Prostate gland (tissue), 2 donors: ENCODE data around the gene ATG7.

ENCODE experiments used
- POLR2A ChIP-seq: fragments of 450-650 bp; IDR thresholded peaks from one replicate; pipeline ENCODE4 v1.6.1; 2016; ENCODE audit warnings: antibody characterized with exemption, mild to moderate bottlenecking
- POLR2AphosphoS5 ChIP-seq: sonication (generic); formaldehyde crosslinking; IDR thresholded peaks from one replicate; pipeline ENCODE4 v1.6.1; 2017; ENCODE audit warnings: antibody characterized with exemption
- TF ChIP-seq, protein P1 (sequence below), 4 experiments: fragments of 200-600 bp in 2 of 4; fragments of 450-650 bp in 2 of 4; sonication (generic) in 2 of 4; IDR thresholded peaks; 1 replicate in 3 of 4; 2 replicates in 1 of 4; pipeline ENCODE4 v1.5.1; 2016 to 2019; ENCODE audit warnings: antibody characterized with exemption in 4 of 4, mild to moderate bottlenecking in 2 of 4, moderate library complexity in 2 of 4

GRCh38 chr3:11482021-11482420, 209.8 kb downstream of the ATG7 start:
- TF ChIP-seq, protein P1, sequence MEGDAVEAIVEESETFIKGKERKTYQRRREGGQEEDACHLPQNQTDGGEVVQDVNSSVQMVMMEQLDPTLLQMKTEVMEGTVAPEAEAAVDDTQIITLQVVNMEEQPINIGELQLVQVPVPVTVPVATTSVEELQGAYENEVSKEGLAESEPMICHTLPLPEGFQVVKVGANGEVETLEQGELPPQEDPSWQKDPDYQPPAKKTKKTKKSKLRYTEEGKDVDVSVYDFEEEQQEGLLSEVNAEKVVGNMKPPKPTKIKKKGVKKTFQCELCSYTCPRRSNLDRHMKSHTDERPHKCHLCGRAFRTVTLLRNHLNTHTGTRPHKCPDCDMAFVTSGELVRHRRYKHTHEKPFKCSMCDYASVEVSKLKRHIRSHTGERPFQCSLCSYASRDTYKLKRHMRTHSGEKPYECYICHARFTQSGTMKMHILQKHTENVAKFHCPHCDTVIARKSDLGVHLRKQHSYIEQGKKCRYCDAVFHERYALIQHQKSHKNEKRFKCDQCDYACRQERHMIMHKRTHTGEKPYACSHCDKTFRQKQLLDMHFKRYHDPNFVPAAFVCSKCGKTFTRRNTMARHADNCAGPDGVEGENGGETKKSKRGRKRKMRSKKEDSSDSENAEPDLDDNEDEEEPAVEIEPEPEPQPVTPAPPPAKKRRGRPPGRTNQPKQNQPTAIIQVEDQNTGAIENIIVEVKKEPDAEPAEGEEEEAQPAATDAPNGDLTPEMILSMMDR (IDR thresholded peaks at IDR 0.05): no peak
- TF ChIP-seq POLR2AphosphoS5: no peak
- no peak for TF ChIP-seq POLR2A
